Measurements from ENCODE around the gene ALX1.
"Not testable (repeated sequence)": the region's sequence is repeated elsewhere in the genome, so short reads cannot be mapped to it uniquely, and the experiment has no call there.

ALX1 gene

GRCh38 chr12:85310025-85310424 lies 30.0 kb downstream of the ALX1 start:
- no peak overlapping the region for H3K4me2 ChIP-seq (ENCODE audit: low read length)
- no peaks in the 10 kb centered on the region for H3K79me2 ChIP-seq
- H2AFZ ChIP-seq = no peak overlapping the region
- no peaks in the 10 kb centered on the region for H3K36me3 ChIP-seq (ENCODE audit: control insufficient read depth, insufficient read depth, low read length)
- no peak overlapping the region for H3K4me3 ChIP-seq (ENCODE audit: low read depth, low read length)
- no peaks in the 10 kb centered on the region for H3K9me3 ChIP-seq (ENCODE audit: control insufficient read depth, low read length)
- H3K9ac ChIP-seq = no peak overlapping the region
- H3K27me3 ChIP-seq (ENCODE audit: control insufficient read depth, insufficient read depth, low read length) = no peaks in the 10 kb centered on the region
- H3K4me1 ChIP-seq = no peaks in the 10 kb centered on the region
- H3K27ac ChIP-seq = no peak overlapping the region
- no peak for TF ChIP-seq CTCF (IDR thresholded peaks at IDR 0.05)

GRCh38 chr12:85310456-85311076 lies 30.5 kb downstream of the ALX1 start:
- Histone ChIP-seq H3K4me2 (ENCODE audit: low read length) (no peak overlapping the region), H3K4me3 (ENCODE audit: low read depth, low read length) (no peak overlapping the region), H2AFZ (no peak overlapping the region), H3K27me3 (ENCODE audit: control insufficient read depth, insufficient read depth, low read length) (no peaks in the 10 kb centered on the region), H3K9me3 (ENCODE audit: control insufficient read depth, low read length) (no peaks in the 10 kb centered on the region), H3K36me3 (ENCODE audit: control insufficient read depth, insufficient read depth, low read length) (no peaks in the 10 kb centered on the region), H3K4me1 (no peaks in the 10 kb centered on the region), H3K79me2 (no peaks in the 10 kb centered on the region), H3K9ac (no peak overlapping the region), H3K27ac (no peak overlapping the region)
- peak; percentile 21 for TF ChIP-seq CTCF (IDR thresholded peaks at IDR 0.05)

- H3K4me1 ChIP-seq; H3K4me2 ChIP-seq (ENCODE audit: low read length); H3K79me2 ChIP-seq; H3K9me3 ChIP-seq (ENCODE audit: control insufficient read depth, low read length); H3K9ac ChIP-seq; H3K4me3 ChIP-seq (ENCODE audit: low read depth, low read length); H3K36me3 ChIP-seq (ENCODE audit: control insufficient read depth, insufficient read depth, low read length); H2AFZ ChIP-seq; H3K27me3 ChIP-seq (ENCODE audit: control insufficient read depth, insufficient read depth, low read length); H3K27ac ChIP-seq: not testable (repeated sequence)
Measured at GRCh38 chr12:85317866-85318636, 38.0 kb downstream of the ALX1 start.

GRCh38 chr12:85322715-85323114 lies 42.7 kb downstream of the ALX1 start:
- no peak for TF ChIP-seq CTCF (IDR thresholded peaks at IDR 0.05)
- no peak overlapping the region for H3K4me2 ChIP-seq (ENCODE audit: low read length)
- no peak overlapping the region for H3K4me3 ChIP-seq (ENCODE audit: low read depth, low read length)
- H3K9ac ChIP-seq = no peak overlapping the region
- H3K27ac ChIP-seq = no peak overlapping the region
- no peaks in the 10 kb centered on the region for H3K4me1 ChIP-seq
- no peaks in the 10 kb centered on the region for H3K79me2 ChIP-seq
- no peaks in the 10 kb centered on the region for H3K27me3 ChIP-seq (ENCODE audit: control insufficient read depth, insufficient read depth, low read length)
- no peaks in the 10 kb centered on the region for H3K36me3 ChIP-seq (ENCODE audit: control insufficient read depth, insufficient read depth, low read length)
- H3K9me3 ChIP-seq (ENCODE audit: control insufficient read depth, low read length) = no peaks in the 10 kb centered on the region
- no peak overlapping the region for H2AFZ ChIP-seq

- Histone ChIP-seq H3K4me1 (no peaks in the 10 kb centered on the region), H3K9ac (no peak overlapping the region), H3K79me2 (no peaks in the 10 kb centered on the region), H2AFZ (no peak overlapping the region), H3K4me2 (ENCODE audit: low read length) (no peak overlapping the region), H3K27ac (no peak overlapping the region), H3K36me3 (ENCODE audit: control insufficient read depth, insufficient read depth, low read length) (no peaks in the 10 kb centered on the region), H3K27me3 (ENCODE audit: control insufficient read depth, insufficient read depth, low read length) (no peaks in the 10 kb centered on the region), H3K9me3 (ENCODE audit: control insufficient read depth, low read length) (no peaks in the 10 kb centered on the region), H3K4me3 (ENCODE audit: low read depth, low read length) (no peak overlapping the region)
- TF ChIP-seq CTCF (IDR thresholded peaks at IDR 0.05) = no peak
Measured at GRCh38 chr12:85325442-85325841, 45.4 kb downstream of the ALX1 start.

All from parathyroid adenoma (tissue), 2 donors.